K562 (cell line): Measurements from ENCODE around the gene HUNK. TPM values are rescaled to one million over a fixed set of nuclear protein-coding genes. Genes with fewer than 3 reads are reported as not detected.
A peak's percentile ranks its signal among the peaks of the same experiment; 100 is the strongest.

Experiments used
- ATAC-seq: fragments of 200-7000 bp; cut with Tn5 transposase; 3 replicates; pipeline ENCODE4 v1.9.1; 2020; ENCODE audit warnings: moderate library complexity
- BruUV-seq: library from RNA; stranded (reverse); fragments of 400-500 nt; replicated peaks from 2 replicates; lab custom pipeline; 2021; lab: Mats Ljungman, UMichigan
- CTCF ChIA-PET: fragments of 300-600 bp; formaldehyde crosslinking; extraction: SDS; loops from one replicate; lab custom pipeline; 2021; ENCODE audit warnings: low intra/inter-chr PET ratio; lab: Yijun Ruan, JAX
- POLR2A ChIA-PET: fragments of 300-600, 350-650 bp; sonication (Branson Sonifier 250); formaldehyde crosslinking; extraction: SDS; loops from one replicate; lab custom pipeline; 2021; ENCODE audit warnings: antibody characterized with exemption, inconsistent platforms; lab: Yijun Ruan, JAX
- DNase-seq, 4 experiments: peaks; one replicate each; pipeline versions ENCODE4 v3.0.0 to v3.0.0-alpha.2; 2011 to 2018; ENCODE audit warnings: low spot score in 3 of 4, mixed read lengths in 3 of 4; ENCODE audit errors: extremely low read depth in 1 of 4
- FAIRE-seq: peaks from 2 replicates; lab custom pipeline; 2011; peaks lifted over from hg19 to GRCh38; lab: Jason Lieb, UNC
- H2AFZ ChIP-seq: 2 replicates; pipeline ENCODE4 v1.6.0; 2011; ENCODE audit warnings: low read depth, low read length, control low read depth, inconsistent platforms
- H3K27ac ChIP-seq: fragments of 200-600 bp; 3 replicates; pipeline ENCODE4 v1.8.0; 2011; ENCODE audit warnings: low read depth, mild to moderate bottlenecking, control low read depth, inconsistent platforms, low read length, moderate library complexity, mixed read lengths; ENCODE audit errors: extremely low read depth
- H3K27me3 ChIP-seq, 2 experiments: fragments of 300-600 bp in 1 of 2; 2 replicates in 1 of 2; 3 replicates in 1 of 2; pipeline versions ENCODE4 v1.6.0 to v1.8.0; 2011; ENCODE audit warnings: inconsistent platforms in 2 of 2, low read length in 2 of 2, mild to moderate bottlenecking in 1 of 2, mixed read lengths in 1 of 2, moderate library complexity in 1 of 2; ENCODE audit not compliant: control insufficient read depth in 2 of 2, insufficient read depth in 2 of 2
- H3K36me3 ChIP-seq: fragments of 300-600 bp; 3 replicates; pipeline ENCODE4 v1.8.0; 2011; ENCODE audit warnings: mild to moderate bottlenecking, low read length, inconsistent platforms; ENCODE audit not compliant: control insufficient read depth, insufficient read depth
- H3K4me1 ChIP-seq, 2 experiments: fragments of 200-600 bp in 1 of 2; replicated peaks in 1 of 2; 2 replicates in 1 of 2; 3 replicates in 1 of 2; pipeline versions ENCODE4 v1.5.1 to v1.8.0; 2011; ENCODE audit warnings: inconsistent platforms in 2 of 2, low read length in 2 of 2, mild to moderate bottlenecking in 1 of 2, mixed read lengths in 1 of 2, moderate library complexity in 1 of 2; ENCODE audit not compliant: control insufficient read depth in 2 of 2, insufficient read depth in 2 of 2
- H3K4me2 ChIP-seq: 2 replicates; pipeline ENCODE4 v1.6.1; 2011; ENCODE audit warnings: low read length, control low read depth, inconsistent platforms, mixed read lengths; ENCODE audit not compliant: insufficient read depth
- H3K4me3 ChIP-seq: fragments of 200-600 bp; sonication (generic), shearing (Covaris generic); 2 replicates; pipeline ENCODE4 v1.5.1; 2016; ENCODE audit warnings: control low read depth, inconsistent platforms
- H3K79me2 ChIP-seq: fragments of 200-600 bp; 3 replicates; pipeline ENCODE4 v1.8.0; 2011; ENCODE audit warnings: low read length, inconsistent platforms; ENCODE audit not compliant: control insufficient read depth, insufficient read depth
- H3K9ac ChIP-seq, 2 experiments: 2 replicates each; pipeline versions ENCODE4 v1.6.0 to v1.6.1; 2011; ENCODE audit warnings: low read depth in 2 of 2, low read length in 2 of 2, control low read depth in 1 of 2, inconsistent platforms in 1 of 2, mild to moderate bottlenecking in 1 of 2, mixed read lengths in 1 of 2; ENCODE audit not compliant: insufficient read depth in 1 of 2
- H3K9me1 ChIP-seq: one replicate; pipeline ENCODE4 v1.6.0; 2011; ENCODE audit warnings: inconsistent platforms, mild to moderate bottlenecking, low read length, moderate library complexity; ENCODE audit not compliant: control insufficient read depth, insufficient read depth
- H3K9me3 ChIP-seq: replicated peaks from 2 replicates; pipeline ENCODE4 v1.5.1; 2011; ENCODE audit warnings: low read depth, low read length, inconsistent platforms; ENCODE audit not compliant: control insufficient read depth, insufficient read depth
- H4K20me1 ChIP-seq: replicated peaks from 2 replicates; pipeline ENCODE4 v1.6.1; 2011; ENCODE audit warnings: low read length, inconsistent platforms, mixed read lengths; ENCODE audit not compliant: control insufficient read depth, insufficient read depth
- CREBBP ChIP-seq: IDR thresholded peaks from one replicate; pipeline ENCODE4 v1.6.1; 2012; ENCODE audit warnings: low read depth, mild to moderate bottlenecking, control low read depth, inconsistent platforms, low read length
- EHMT2 ChIP-seq: fragments of 450-650 bp; IDR thresholded peaks from 2 replicates; pipeline ENCODE4 v1.6.1; 2018; ENCODE audit warnings: antibody characterized with exemption
- ESRRB ChIP-seq: fragments of 250-450 bp; sonication (Bioruptor Pico); IDR thresholded peaks from 2 replicates; pipeline ENCODE4 v1.5.0; 2020; ENCODE audit warnings: mild to moderate bottlenecking, moderate library complexity, borderline replicate concordance
- HMG20A ChIP-seq: fragments of 450-650 bp; formaldehyde crosslinking; conservative IDR thresholded peaks from 2 replicates; pipeline ENCODE4 v1.4.0; 2020; ENCODE audit warnings: mild to moderate bottlenecking, mixed read lengths
- TCF7 ChIP-seq: sonication (generic); IDR thresholded peaks from 2 replicates; pipeline ENCODE4 v1.6.1; 2016; ENCODE audit warnings: antibody characterized with exemption, borderline replicate concordance
- WGBS: fragments of 100-300 bp; shearing (Covaris generic); methylation state at CpG from one replicate; pipeline ENCODE4 v1.1.6; 2016; ENCODE audit warnings: low coverage, mixed read lengths; ENCODE audit not compliant: insufficient coverage; ENCODE audit errors: missing lambda C conversion rate; 5-methylcytosine and 5-hydroxymethylcytosine counted together
- in situ Hi-C: fragments of 300-500 bp; cut with MboI; formaldehyde crosslinking; loops from 4 replicates; pipeline ENCODE4 v1.15.0; 2018; ENCODE audit warnings: inconsistent platforms, mixed read lengths
- intact Hi-C: fragments of 100-400 bp; cut with micrococcal nuclease; formaldehyde crosslinking; loops from 2 replicates; pipeline ENCODE4 v1.14.2; 2022
- polyA plus RNA-seq, 8 experiments: library from polyadenylated mRNA; depleted of rRNA in 4 of 8; stranded (reverse) in 5 of 8; unstranded in 3 of 8; fragments of >200 nt; fragmentation: Nextera tagmentation in 2 of 8; fragmentation: Illumina TruSeq in 1 of 8; extraction: Ambion mirVana in 2 of 8; extraction: Trizol in 1 of 8; gene quantifications; 2 replicates each; pipeline versions ENCODE4 v1.2.1 to v1.2.3, GENCODE V29; 2011 to 2014; ENCODE audit warnings: inconsistent platforms in 1 of 8, missing spikeins in 1 of 8
- total RNA-seq, 7 experiments: library from RNA; depleted of rRNA in 6 of 7; stranded (reverse); fragments of >200 nt in 6 of 7; fragmentation: Illumina TruSeq in 2 of 7; extraction: Trizol in 2 of 7; gene quantifications; 2 replicates each; pipeline versions ENCODE4 v1.2.1 to v1.2.3, GENCODE V29; 2011 to 2021; ENCODE audit warnings: low replicate concordance in 1 of 7
- TF ChIP-seq, protein P1 (sequence below): fragments of 450-650 bp; formaldehyde crosslinking; IDR thresholded peaks from 2 replicates; pipeline ENCODE4 v1.4.0; 2020; ENCODE audit warnings: mild to moderate bottlenecking

The HUNK gene
- total and polyA plus RNA-seq, 9 of the 15 experiments (the other 6 are each of a cell fraction or from before 2014, with no cell fraction given) = not detected

DNA sequence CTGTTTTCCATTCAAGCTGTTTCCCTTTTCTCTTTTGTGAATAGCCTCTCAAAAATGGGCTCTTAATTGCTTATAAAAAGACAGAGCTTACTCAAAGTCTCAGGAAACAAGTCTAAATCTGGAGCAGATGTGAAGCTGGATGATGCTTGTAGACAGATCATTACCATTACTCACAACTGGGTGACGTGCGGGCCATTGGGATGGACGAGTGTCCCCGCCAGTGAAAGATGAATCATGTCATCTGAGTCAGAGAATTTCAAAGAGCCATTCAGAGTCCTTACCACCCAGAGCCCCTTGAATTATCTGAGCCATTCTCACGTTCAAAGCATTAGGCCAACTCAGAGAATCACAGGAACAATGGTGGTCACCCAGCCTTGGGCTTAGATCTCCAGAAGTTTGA is 134.6 kb downstream of the HUNK start:
- Histone ChIP-seq H3K27ac (no peak overlapping the region), H3K4me2 (no peak overlapping the region), H3K4me3 (no peak overlapping the region), H3K9me1 (no peaks in the 10 kb centered on the region), H2AFZ (no peak overlapping the region), H3K4me1 (no peaks in the 10 kb centered on the region), H3K9me3 (no peaks in the 10 kb centered on the region), H3K79me2 (no peaks in the 10 kb centered on the region), H3K9ac (no peak overlapping the region), H3K36me3 (no peaks in the 10 kb centered on the region), H4K20me1 (no peaks in the 10 kb centered on the region), H3K27me3 (peaks cover 0 to 2% of the 10 kb centered on the region in 2 experiments; a peak in 1 of 5 replicates)
- DNase-seq = no peak
- ATAC-seq = no peak
- 0% methylated on average over 5 of the region's 5 CpGs for WGBS
- in situ Hi-C loops (no loop called here), intact Hi-C loops (no loop called here)
- no peak for FAIRE-seq
- BruUV-seq = no TSS peak
- TF ChIP-seq HMG20A (CRISPR knock-in tag) = no peak
- POLR2A ChIA-PET = no interaction called here
- CTCF ChIA-PET = no interaction called here

DNA sequence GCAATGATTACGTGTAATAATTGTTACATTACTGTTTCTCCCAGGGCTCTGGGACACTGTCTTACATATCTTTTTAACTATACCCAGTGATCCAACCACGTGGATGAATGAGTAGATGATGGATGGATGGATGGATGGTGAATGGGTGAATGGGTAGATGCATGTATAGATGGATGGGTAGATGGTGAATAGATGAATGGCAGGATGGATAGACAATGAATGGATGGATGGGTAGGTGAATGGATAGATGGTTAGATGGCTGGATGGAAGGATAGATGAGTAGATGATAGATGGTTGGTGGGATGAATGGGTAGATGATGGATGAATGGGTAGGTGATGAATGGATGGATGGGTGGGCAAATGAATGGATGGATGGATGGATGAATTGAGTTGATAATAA is 135.9 kb downstream of the HUNK start:
- peak; percentile 42; the same call in 1 of the 2 replicates for TF ChIP-seq EHMT2
- TF ChIP-seq, protein P1, sequence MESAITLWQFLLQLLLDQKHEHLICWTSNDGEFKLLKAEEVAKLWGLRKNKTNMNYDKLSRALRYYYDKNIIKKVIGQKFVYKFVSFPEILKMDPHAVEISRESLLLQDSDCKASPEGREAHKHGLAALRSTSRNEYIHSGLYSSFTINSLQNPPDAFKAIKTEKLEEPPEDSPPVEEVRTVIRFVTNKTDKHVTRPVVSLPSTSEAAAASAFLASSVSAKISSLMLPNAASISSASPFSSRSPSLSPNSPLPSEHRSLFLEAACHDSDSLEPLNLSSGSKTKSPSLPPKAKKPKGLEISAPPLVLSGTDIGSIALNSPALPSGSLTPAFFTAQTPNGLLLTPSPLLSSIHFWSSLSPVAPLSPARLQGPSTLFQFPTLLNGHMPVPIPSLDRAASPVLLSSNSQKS (CRISPR knock-in tag) = no peak
- TF ChIP-seq TCF7 = no peak
- peak; percentile 6 for TF ChIP-seq CREBBP
- no peak for TF ChIP-seq ESRRB
- TF ChIP-seq, all 486 proteins: peak for 2
- no TSS peak for BruUV-seq
- Histone ChIP-seq H3K9me1 (no peaks in the 10 kb centered on the region), H3K4me1 (no peaks in the 10 kb centered on the region), H3K9ac (no peak overlapping the region), H3K4me3 (no peak overlapping the region), H3K9me3 (no peaks in the 10 kb centered on the region), H3K27ac (no peak overlapping the region), H3K27me3 (peaks cover 0 to 2% of the 10 kb centered on the region in 2 experiments; a peak in 1 of 5 replicates), H4K20me1 (no peaks in the 10 kb centered on the region), H2AFZ (no peak overlapping the region), H3K4me2 (no peak overlapping the region), H3K79me2 (no peaks in the 10 kb centered on the region), H3K36me3 (no peaks in the 10 kb centered on the region)
- in situ Hi-C loops = no loop called here
- intact Hi-C loops = no loop called here
- FAIRE-seq = no peak
- no peak for ATAC-seq
- no peak for DNase-seq
- ChIA-PET CTCF (no interaction called here), POLR2A (no interaction called here)
- WGBS = 0% methylated on average over 2 of the region's 2 CpGs
